NCI-H187 treated with DMSO at 0.1 percent for 48 hours (cell line): ENCODE data around the gene ZC3H18.

Experiments
- DNase-seq: peaks from one replicate; lab custom pipeline; 2025; lab: John Stamatoyannopoulos, UW

Gene ZC3H18

DNA sequence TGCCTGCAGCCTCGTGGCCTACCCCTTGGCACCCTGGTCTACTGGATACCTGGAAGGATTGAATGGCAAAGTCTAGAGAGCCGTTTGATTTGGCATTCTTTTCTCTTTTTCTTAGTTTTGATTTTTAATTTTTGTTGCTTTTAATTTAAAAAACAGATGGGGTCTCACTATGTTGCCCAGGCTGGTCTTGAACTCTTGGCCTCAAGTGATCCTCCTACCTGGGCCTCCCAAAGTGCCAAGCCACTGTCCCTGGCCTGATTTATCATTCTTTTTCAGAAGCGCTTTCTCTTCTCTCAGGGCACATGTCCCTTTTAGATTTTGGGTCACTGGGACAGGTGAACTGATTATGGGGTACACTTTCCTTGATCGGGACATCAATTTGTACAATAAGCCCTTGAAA is 10.8 kb downstream of the ZC3H18 start:
- no peak for DNase-seq

DNA sequence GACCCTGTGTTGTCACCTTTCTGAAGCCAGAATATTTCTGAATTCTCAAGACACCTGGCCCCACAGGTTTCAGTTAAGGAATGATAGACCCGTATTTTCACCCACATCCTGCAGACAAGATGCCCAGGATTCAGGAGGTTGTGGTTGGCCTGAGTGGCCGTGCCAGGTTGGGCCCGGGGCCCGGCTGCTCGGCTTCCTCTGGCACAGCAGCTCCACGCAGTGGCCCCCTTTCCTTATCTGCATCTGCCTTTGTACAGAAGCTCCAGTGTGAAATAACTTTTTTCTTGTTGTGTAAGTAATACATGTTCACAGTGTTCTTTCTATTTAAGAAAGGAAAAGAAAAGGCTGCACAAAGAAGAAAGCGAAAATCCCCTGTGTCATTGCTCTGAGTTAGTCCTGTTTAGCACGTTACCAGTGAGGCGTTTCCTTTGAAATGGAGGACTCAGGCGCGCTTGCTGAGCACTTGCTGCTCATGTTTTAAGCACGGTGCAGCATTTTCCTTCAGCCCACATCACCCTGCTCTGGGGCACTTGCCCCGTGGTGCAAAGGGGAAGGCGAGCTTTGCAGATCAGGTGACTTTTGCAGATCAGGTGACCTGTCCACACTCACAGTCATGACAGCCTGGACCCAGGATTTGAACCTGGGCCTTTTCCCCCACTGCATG is 12.8 kb downstream of the ZC3H18 start:
- no peak for DNase-seq

DNA sequence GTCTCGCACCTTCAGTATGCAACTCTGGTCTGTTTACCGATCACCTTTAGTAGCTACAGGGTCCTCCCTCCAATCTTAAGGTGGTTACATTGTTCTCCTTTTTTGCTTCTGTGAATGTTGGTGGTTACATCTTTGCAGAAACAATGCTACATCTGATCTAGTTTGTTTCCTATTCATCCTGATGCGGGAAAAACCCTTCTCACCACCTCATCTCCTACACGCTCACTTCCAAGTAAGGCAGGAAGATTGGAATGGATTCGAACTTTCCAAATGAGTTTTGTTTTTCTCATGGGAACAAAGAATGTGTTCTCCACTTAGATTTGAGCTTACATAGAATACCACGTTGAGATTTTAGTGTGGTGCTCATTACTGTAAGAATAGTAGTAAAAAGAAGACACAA is 14.5 kb downstream of the ZC3H18 start:
- DNase-seq = no peak

DNA sequence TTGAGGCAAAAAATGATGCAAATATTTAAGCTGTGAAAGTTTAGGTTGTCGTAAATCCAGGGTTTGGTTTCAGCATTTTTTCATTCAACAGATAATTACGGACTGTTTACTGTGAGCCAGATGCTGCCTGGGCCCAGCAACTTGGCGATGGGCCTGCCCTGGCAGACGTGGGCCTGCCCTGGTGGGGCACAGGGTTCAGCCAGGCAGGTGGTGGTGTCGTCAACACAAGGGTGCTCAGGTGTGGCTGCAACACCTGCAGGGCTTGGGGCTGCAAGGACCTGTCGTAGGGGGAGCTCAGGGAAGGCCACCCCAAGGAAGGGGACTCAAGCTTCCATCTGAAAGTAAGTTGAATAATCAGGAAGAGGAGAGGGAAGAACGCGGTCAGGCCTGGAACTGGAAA is 15.1 kb downstream of the ZC3H18 start:
- DNase-seq = no peak

DNA sequence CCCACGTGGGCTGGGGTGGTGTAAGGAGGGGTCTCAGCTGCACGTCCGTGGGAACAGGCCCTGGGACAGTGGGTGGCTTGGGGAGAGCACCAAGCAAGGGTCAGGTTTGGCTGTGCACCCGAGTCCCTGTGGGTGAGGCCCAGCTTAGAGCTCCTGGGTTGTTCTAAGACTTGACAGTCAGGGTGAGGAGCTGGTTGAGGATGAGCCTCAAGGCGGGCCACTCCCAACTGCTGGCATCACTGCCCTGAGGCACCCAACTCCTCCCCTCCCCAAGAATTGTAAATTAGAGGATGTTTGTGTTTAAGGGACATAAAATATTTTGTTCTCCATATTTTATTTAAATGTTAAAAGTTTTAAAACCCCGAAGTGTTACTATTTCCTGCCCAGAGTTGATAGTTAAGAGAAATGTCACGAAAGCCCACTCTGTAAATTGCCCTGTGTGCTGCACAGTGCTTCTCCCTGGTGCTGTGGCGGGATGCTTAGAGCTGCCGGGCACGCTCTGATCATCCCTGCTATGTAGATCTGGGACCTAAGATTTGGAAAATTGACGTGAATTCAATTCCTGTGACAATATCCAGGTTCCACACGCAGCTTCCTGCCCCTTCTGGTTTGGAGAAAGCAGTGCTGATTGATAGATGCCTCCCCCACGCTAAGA is 15.9 kb downstream of the ZC3H18 start:
- no peak for DNase-seq

DNA sequence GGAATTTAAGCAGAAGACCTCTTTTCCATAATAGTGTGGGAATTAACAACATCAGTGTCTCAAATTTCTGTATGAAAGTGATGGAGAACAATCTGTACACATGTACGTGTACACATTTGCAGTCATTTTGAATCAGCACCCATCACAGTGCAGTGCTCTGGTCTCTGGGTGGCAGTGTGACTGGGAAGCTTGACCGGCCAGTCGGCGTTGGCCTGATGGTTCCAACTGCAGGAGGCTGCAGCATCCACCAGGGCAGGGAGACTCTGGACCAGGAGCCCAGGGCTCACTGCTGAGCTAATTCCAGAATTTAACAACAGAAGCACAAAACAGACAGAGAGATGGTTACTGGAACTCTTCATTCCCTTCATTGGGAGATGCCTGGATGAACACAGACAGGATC is 17.9 kb downstream of the ZC3H18 start:
- DNase-seq = no peak

DNA sequence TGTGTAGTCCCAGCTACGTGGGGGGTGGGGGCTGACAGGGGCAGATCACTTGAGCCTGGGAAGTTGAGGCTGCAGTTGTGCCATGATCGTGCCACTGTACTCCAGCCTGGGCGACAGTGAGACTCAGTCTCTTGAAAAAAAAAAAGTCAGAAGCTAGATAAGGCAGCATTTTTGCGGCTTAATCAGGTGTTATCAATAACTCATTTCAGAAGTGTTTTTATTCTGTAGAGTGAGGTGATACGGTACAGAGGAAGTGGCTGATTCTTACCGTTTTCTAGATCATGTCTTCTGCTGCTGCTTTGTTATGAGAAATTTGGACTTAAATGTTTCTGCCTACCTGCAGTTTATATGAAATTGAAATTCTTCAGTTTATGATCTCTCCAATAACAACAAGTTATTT is 18.6 kb downstream of the ZC3H18 start:
- DNase-seq = no peak

DNA sequence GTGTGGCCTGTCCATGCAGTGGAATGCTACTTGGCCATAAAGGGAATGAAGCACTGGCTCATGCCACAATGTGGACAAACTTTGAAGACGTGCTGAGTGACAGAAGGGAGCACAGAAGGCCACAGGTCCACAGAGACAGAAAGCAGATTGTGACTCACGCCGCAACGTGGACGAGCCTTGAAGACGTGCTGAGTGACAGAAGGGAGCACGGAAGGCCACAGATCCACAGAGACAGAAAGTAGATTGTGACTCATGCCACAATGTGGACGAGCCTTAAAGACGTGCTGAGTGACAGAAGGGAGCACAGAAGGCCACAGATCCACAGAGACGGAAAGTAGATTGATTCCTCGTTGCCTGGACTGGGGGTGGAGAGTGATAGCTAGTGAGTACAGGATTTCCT is 19.2 kb downstream of the ZC3H18 start:
- DNase-seq = no peak

DNA sequence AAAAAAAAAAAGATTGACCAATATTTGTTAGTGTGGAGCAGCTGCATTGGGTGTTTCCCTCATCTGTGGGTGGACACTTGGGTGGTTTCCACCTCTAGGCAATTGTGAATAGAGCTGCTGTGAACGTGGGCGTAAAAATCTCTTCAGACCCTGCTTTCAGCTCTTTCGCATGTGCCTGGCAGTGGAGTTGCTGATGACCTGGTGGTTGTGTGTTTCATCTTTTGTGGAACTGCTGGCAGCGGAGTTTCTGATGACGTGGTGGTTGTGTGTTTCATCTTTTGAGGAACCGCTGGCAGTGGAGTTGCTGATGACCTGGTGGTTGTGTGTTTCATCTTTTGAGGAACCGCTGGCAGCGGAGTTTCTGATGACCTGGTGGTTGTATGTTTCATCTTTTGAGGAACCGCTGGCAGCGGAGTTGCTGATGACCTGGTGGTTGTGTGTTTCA is 21.4 kb downstream of the ZC3H18 start:
- no peak for DNase-seq

DNA sequence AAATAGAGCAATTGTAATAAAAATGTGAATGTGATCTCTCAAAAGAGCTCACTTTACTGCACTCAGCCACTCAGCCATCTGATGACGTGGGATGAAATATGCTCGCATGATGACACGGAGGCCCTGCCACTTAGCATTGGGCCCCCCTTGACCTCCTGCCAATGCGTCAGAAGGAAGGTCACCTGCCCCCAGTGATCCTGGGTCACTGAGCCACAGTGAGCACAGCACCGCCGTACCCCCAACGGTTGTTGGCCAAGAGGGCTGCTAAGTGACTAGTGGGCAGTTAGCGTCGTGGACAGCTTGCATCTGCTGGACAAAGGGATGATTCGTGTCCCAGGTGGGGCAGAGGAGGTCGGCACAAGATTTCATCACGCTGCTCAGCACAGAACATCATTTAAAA is 22.9 kb downstream of the ZC3H18 start:
- no peak for DNase-seq

DNA sequence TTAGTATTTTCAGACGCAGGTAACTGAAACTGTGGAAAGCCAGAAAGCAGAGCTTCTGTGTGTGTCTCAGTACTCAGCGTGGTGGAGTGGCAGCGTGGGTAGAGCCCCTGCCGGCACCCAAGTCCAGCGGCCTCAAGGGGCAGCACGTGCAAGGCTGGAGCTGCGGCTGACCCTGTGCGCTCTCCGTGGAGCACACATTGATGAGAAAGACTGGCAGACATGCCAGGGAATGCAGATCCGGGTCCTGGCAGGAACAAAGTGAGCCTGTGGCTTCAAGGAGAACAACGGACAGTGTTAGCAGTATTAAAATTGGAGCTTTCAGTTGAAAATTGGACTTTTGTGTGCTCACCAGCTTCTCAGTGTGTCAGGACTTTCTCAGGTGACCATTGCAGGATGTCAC is 23.3 kb downstream of the ZC3H18 start:
- no peak for DNase-seq

DNA sequence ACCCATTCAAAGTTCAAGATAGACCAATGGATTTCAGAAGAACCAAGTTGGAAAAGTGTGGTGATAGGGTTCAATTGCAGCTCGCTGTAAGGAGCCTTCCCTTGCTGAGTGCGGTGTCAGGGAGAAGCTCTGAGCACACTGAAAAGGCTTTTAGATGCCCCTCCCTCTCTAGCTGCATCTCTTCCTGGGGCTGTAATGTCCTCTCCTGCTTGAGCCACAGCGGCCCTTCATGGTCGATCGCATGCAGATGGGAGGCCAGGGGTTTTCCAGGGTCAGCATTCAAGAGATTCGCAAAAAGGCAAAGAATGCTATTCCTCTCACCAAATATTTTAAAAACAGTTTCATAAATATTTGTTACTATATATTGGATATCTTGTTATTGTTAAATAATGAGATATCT is 23.7 kb downstream of the ZC3H18 start:
- DNase-seq = no peak

DNA sequence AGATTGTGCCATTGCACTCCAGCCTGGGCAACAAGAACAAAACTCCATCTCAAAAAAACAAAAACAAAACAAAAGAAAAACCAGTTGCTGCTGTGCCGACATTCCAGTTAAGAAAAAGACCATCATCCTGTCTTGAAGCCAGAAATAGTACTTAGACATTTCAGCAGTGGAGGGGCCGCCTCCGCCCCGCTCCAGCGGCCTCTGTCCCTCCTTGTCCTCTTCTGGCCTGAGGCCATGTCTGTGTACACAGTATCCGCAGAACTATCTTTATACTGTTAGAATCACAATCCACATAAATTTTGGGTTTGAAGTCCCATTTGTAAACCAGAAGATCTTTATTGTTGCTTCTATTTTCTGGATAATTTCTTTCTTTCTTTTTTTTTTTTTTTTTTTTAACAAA is 24.9 kb downstream of the ZC3H18 start:
- DNase-seq = no peak

DNA sequence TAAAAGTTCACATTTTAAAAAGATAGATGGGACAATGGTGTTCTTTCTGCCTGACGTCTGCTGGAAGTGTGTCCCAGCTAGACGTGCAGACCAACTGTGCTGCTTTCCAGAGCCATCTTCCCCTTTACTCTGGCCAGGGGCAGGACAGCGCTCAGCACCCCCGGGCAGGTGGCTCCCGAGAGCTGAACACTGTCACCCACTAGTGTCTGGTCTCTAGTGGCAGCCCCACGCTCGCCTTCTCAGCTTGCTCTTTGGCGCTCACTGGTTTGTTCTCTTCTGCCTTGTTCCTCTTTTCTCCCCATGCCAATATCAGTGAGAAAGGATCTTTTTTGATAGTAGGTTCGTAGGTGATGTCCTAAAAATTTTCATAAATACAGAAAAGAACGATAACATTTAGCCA is 25.7 kb downstream of the ZC3H18 start:
- DNase-seq = no peak

DNA sequence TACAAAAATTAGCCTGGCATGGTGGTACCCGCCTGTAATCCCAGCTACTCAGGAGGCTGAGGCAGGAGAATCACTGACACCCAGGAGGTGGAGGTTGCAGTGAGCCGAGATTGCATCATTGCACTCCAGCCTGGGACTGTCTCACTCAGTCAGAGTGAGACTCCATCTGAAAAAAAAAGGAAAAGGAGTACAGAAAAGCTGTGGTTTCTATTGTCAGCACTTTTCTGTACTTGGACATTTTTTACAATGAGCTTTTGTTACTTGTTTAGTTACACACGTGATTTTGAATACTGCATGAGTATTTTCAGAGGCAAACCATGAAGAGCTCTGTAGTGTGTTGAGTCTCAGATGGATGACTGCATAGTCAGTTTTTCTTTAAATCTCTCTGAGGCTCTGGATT is 26.3 kb downstream of the ZC3H18 start:
- DNase-seq = no peak

DNA sequence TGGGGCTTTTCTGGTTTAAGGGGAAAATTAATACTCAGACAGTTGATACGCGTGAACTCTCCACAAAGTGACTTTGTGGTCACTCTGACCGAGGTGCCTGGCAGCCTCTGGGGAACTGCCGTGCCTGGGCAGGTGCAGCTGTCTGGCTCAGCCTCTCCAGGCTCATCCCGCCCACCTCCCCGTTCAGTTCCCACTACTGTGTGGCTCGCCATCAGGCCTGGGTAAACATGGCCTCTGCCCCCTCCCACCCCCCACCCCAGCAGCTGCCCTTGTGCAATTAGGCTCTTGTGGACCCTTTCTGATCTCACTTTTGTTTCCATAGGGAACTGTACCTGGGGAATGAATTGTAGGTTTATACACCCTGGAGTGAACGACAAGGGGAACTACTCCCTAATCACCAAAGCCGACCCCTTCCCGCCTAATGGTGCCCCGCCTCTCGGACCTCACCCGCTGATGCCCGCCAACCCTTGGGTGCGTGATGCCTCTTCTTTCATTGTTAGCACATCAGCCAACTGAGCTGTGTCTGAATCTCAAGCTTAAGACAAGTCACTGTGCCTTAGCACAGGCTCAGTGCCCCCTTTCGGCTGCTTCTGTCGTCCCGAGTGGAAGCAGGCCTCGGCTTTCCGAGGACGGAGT is 27.8 kb downstream of the ZC3H18 start:
- no peak for DNase-seq

DNA sequence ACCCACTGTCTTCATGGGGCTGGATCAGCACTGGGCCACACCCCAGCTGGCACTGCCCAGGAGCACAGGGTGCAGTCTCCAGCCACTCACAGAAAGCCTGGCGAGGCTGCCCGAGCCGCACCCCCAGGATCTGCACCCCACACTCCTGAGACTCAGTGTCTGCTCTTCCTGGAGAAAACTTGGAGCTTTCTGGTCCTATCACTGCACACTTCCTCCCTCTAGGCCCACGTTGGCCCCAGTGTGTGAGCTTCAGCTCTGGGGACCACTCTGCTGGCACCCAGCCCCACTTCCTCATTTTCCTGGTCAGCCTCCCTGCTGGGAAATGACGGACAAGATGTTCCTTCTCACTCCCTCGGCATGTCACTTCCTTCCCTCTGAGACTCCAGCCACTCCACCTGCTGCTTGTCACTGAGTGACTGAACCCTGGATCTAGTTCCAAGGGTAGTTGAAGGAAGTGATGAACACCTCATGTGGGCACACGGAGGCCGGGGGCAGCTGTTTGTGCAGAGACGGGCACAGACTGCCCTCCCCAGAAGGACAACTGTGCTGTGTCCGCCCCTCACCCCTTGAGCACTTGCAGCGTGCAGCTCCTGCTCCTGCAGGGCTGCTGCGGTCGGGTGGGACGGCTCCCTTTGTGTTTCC is 29.0 kb downstream of the ZC3H18 start:
- no peak for DNase-seq

DNA sequence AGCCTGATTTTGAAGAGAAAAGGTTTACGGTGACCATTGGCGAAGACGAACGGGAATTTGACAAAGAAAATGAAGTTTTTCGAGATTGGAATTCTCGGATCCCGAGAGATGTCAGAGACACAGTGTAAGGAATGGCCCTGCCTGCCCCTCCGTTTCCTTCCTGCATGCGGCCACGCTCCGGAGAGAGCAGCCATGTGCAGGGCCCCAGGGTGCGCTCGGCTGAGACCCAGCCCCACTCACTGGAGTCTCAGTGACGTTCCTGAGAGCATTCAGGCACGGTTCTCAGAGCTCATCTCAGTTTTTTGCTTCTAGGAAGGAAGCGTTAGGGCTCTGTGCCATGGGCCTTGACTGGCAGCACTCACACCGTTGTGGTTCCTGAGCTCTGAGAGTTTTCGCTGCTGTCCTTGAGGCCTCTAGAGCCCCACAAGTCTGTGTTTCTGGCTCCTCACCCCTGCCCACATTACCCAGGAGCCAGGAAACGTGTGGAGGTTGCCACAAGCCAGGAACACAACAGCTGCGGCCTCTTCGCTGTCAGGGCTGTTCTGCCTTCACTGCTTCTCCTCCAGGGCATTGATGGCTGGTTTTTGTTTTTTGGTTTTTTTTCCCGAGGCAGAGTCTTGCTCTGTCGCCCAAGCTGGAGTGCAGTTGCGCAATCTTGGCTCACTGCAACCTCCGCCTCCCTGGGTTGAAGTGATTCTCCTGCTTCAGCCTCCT is 29.8 kb downstream of the ZC3H18 start:
- no peak for DNase-seq

DNA sequence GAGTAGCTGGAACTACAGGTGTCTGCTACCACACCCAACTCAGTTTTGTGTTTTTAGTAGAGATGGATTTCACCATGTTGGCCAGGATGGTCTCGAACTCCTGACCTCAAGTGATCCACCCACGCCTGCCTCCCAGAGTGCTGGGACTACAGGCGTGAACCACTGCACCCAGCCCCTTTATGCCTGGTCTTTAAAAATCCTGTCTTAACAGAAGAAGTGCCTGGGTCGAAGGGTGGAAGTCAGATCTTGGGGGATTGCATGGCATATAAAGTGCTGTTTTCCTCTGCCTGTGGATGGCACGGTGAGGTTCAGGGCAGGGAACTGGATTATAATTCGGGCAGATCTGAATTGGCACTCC is 30.3 kb downstream of the ZC3H18 start:
- DNase-seq = no peak

DNA sequence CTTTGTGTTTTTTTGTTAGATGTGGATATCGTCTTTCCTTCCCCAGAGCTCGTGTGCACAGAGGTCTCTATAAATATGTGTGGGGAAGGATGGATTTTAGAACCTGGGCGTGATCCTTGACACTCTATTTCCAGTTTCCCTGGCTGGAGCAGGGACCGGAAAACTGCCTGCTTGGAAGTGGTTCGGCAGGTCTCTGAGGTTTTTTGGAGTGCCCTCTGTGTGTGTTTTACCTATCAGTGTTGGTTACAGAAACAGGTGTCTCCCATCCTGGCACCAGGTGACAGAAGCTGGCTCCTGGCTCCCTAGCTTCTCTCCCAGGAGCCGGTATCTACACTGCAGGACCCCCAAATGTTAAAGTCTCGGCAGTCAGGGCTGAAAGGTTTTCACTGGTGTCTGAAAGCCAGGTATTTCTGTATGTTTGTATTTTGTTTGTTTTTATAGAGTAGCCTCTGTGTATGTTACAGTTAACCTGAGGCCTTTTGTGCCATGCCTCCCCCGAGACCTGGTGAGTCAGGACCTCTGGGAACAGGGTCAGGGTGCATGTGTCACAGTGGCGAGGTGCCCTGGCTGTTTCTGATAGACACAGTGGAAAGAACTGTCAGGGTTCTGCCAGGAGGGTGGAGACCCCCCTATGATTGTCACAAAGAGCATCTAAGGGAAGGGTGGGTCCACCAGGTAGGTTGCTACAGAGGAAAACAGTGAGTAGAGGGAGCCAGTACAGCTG is 31.3 kb downstream of the ZC3H18 start:
- no peak for DNase-seq

DNA sequence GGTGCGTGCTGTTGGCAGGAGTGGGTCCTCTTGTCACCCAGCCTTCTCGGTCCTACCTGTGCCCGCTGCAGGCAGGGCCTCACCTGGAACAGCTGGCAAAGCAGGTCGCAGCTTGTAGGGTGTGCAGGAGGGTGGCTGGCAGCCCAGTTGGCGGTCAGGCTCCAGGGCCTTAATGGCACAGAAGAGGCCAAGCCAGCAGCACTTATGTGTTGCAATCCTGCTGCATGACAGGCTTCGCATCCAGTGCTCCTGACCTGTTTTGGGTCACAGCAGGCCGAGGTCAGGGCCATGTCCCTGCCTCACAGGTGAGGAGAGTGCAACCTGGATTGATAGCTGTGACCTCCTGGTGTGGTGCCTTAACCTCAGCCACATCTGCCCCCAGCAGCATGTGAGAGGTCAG is 31.9 kb downstream of the ZC3H18 start:
- DNase-seq = no peak
